Type B pancreatic cell (in vitro differentiated cells): ENCODE data around the gene ASXL3. TPM values are rescaled to one million over a fixed set of nuclear protein-coding genes. Genes with fewer than 3 reads are reported as not detected.

Source experiments
- DNase-seq: peaks from one replicate; pipeline ENCODE4 v3.0.0; 2021; ENCODE audit warnings: mixed read lengths; ENCODE audit not compliant: unreplicated experiment; ENCODE audit errors: extremely low spot score
- H3K27ac Mint-ChIP-seq: 2 replicates; pipeline ENCODE4 v1.8.0; 2021; ENCODE audit warnings: mild to moderate bottlenecking, mixed read lengths
- H3K27me3 Mint-ChIP-seq: 2 replicates; pipeline ENCODE4 v1.8.0; 2021; ENCODE audit warnings: mixed read lengths
- H3K36me3 Mint-ChIP-seq: 2 replicates; pipeline ENCODE4 v1.8.0; 2021; ENCODE audit warnings: mixed read lengths
- H3K4me1 Mint-ChIP-seq: one replicate; pipeline ENCODE4 v1.8.0; 2021; ENCODE audit warnings: mixed read lengths; ENCODE audit not compliant: unreplicated experiment
- H3K4me3 Mint-ChIP-seq: 2 replicates; pipeline ENCODE4 v1.8.0; 2021; ENCODE audit warnings: mild to moderate bottlenecking, mixed read lengths
- H3K9me3 Mint-ChIP-seq: 2 replicates; pipeline ENCODE4 v1.8.0; 2021; ENCODE audit warnings: mixed read lengths
- total RNA-seq: library from RNA; stranded (reverse); gene quantifications from 2 replicates; pipeline ENCODE4 v1.2.1, GENCODE V29; 2021; ENCODE audit warnings: low replicate concordance
- TF ChIP-seq, protein P1 (sequence below): fragments of 200-600 bp; sonication (generic); conservative IDR thresholded peaks from 2 replicates; pipeline ENCODE4 v1.5.0; 2021; ENCODE audit warnings: antibody characterized with exemption, mild to moderate bottlenecking

Gene ASXL3
- total RNA-seq, 1 donor from 2014 or later = 24.4 TPM

DNA sequence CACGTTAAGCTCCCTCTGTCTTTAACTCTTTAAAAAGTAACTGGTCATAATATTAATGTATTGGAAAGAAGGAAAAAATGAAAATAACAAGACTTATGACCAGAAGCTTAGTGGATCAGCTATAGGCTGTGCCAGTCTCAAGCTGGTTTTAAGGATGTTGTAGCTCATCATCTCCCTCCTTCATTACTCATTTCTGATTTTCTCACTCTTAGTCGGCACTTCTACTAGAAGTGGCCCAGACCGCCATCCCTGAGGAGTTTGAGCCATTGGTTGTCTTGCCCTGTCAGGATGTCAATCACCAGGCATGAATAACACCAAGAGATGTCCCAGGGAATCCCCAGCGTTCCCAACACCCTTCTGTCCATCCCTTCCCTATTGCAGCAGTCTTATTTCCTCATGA is 151.5 kb downstream of the ASXL3 start:
- H3K27ac Mint-ChIP-seq = no peak overlapping the region
- H3K9me3 Mint-ChIP-seq = no peaks in the 10 kb centered on the region
- peaks cover 15% of the 10 kb centered on the region for H3K36me3 Mint-ChIP-seq

DNA sequence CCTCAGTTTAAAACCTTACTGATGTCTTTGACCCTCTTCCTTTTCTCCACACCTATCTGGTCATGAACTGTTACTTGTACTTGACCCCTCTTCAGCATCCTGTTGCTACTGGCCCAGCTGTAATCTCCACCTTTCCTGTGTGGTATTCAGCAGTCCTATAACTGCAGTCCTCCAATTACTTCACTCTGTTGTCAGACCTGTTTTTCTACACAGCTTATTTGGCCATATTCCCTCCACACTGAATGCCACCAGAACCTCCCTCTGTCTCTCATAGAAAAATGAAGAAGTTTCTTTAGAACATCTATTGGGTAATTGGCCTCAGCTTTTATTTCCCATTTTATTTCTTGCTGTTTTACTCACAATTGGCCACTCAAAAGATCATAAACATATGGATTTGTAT is 155.4 kb downstream of the ASXL3 start:
- H3K4me3 Mint-ChIP-seq = no peak overlapping the region
- H3K27ac Mint-ChIP-seq = peak overlapping the region; percentile 30
- no peaks in the 10 kb centered on the region for H3K27me3 Mint-ChIP-seq
- TF ChIP-seq, protein P1, sequence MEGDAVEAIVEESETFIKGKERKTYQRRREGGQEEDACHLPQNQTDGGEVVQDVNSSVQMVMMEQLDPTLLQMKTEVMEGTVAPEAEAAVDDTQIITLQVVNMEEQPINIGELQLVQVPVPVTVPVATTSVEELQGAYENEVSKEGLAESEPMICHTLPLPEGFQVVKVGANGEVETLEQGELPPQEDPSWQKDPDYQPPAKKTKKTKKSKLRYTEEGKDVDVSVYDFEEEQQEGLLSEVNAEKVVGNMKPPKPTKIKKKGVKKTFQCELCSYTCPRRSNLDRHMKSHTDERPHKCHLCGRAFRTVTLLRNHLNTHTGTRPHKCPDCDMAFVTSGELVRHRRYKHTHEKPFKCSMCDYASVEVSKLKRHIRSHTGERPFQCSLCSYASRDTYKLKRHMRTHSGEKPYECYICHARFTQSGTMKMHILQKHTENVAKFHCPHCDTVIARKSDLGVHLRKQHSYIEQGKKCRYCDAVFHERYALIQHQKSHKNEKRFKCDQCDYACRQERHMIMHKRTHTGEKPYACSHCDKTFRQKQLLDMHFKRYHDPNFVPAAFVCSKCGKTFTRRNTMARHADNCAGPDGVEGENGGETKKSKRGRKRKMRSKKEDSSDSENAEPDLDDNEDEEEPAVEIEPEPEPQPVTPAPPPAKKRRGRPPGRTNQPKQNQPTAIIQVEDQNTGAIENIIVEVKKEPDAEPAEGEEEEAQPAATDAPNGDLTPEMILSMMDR = no peak
- no peak for DNase-seq
- H3K36me3 Mint-ChIP-seq = peaks cover 22% of the 10 kb centered on the region
- peaks cover 12% of the 10 kb centered on the region for H3K4me1 Mint-ChIP-seq
- H3K9me3 Mint-ChIP-seq = no peaks in the 10 kb centered on the region

More for the DNA sequence above, 151.5 kb downstream of the ASXL3 start:
- H3K4me3 Mint-ChIP-seq = no peak overlapping the region
- DNase-seq = no peak
- no peaks in the 10 kb centered on the region for H3K27me3 Mint-ChIP-seq
- TF ChIP-seq, protein P1 = no peak
- peaks cover 9% of the 10 kb centered on the region for H3K4me1 Mint-ChIP-seq

DNA sequence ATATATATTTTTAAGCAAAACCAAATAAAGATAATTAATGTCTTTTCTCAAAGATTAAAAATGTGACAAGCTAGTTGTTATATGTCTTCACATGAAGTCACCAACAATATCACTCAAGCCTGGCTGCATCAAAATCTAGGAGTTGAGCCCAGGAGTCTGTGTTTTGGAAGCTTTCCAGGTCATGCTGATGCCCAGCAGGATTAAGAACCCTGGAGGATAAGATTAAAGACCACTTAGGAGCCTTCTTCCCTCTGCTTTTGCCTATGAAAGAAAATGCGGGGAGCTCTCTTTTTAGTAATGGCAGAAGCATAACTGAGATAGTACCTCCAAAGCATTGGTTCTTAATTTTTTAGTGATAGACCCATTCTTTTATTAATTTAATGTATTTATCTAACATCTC is 157.4 kb downstream of the ASXL3 start:
- Mint-ChIP-seq H3K27ac (no peak overlapping the region), H3K9me3 (no peaks in the 10 kb centered on the region), H3K27me3 (no peaks in the 10 kb centered on the region), H3K4me3 (no peak overlapping the region), H3K36me3 (peaks cover 39% of the 10 kb centered on the region), H3K4me1 (peaks cover 12% of the 10 kb centered on the region)
- TF ChIP-seq, protein P1 = no peak
- no peak for DNase-seq

- Mint-ChIP-seq H3K9me3 (no peaks in the 10 kb centered on the region), H3K27me3 (no peaks in the 10 kb centered on the region), H3K4me1 (peaks cover 3% of the 10 kb centered on the region), H3K27ac (no peak overlapping the region), H3K36me3 (peaks cover 55% of the 10 kb centered on the region), H3K4me3 (no peak overlapping the region)
- DNase-seq = no peak
- TF ChIP-seq, protein P1 = no peak
These were observed 163.7 kb downstream of the ASXL3 start for GRCh38 chr18:33741760-33742159.

GRCh38 chr18:33744032-33744697 is 166.1 kb downstream of the ASXL3 start:
- H3K27me3 Mint-ChIP-seq = no peaks in the 10 kb centered on the region
- no peaks in the 10 kb centered on the region for H3K9me3 Mint-ChIP-seq
- no peak overlapping the region for H3K4me3 Mint-ChIP-seq
- H3K4me1 Mint-ChIP-seq = peaks cover under 1% of the 10 kb centered on the region
- DNase-seq = no peak
- H3K27ac Mint-ChIP-seq = no peak overlapping the region
- H3K36me3 Mint-ChIP-seq = peaks cover 44% of the 10 kb centered on the region
- TF ChIP-seq, protein P1 = peak; percentile 39
